Measurements from ENCODE around the gene GHDC. TPM values are rescaled to one million over a fixed set of nuclear protein-coding genes. Genes with fewer than 3 reads are reported as not detected.

The GHDC gene
- total RNA-seq, 1 experiment from 2014 or later = 8.9 TPM

GRCh38 chr17:42192189-42193126, 1.8 kb downstream of the GHDC start:
- Mint-ChIP-seq H3K27ac (ENCODE audit: low read depth, unreplicated experiment) (no peak overlapping the region), H3K27me3 (ENCODE audit: insufficient read depth, unreplicated experiment) (no peaks in the 10 kb centered on the region), H3K9me3 (ENCODE audit: unreplicated experiment) (no peaks in the 10 kb centered on the region), H3K4me3 (ENCODE audit: unreplicated experiment) (no peak overlapping the region), H3K36me3 (ENCODE audit: insufficient read depth, unreplicated experiment) (peaks cover 6% of the 10 kb centered on the region), H3K4me1 (ENCODE audit: insufficient read depth, unreplicated experiment) (peaks cover 15% of the 10 kb centered on the region)
- intact Hi-C loops (cut with micrococcal nuclease) = no loop called here
- POLR2A ChIA-PET = no interaction called here
- CTCF ChIA-PET = interaction anchor here (0.8 kb wide), 1 partner anchor 174 kb away, joined by 3 read pairs; no protein-coding TSS in a partner anchor
- no TSS peak for BruUV-seq (replicated peaks)
- no peak for DNase-seq (ENCODE audit: unreplicated experiment)
- TF ChIP-seq CTCF (IDR thresholded peaks at IDR 0.05; ENCODE audit: unreplicated experiment) = no peak

GRCh38 chr17:42191275-42191608, 3.1 kb downstream of the GHDC start:
- Mint-ChIP-seq H3K4me3 (ENCODE audit: unreplicated experiment) (no peak overlapping the region), H3K36me3 (ENCODE audit: insufficient read depth, unreplicated experiment) (peaks cover 6% of the 10 kb centered on the region), H3K4me1 (ENCODE audit: insufficient read depth, unreplicated experiment) (peaks cover 15% of the 10 kb centered on the region), H3K27me3 (ENCODE audit: insufficient read depth, unreplicated experiment) (no peaks in the 10 kb centered on the region), H3K27ac (ENCODE audit: low read depth, unreplicated experiment) (no peak overlapping the region), H3K9me3 (ENCODE audit: unreplicated experiment) (no peaks in the 10 kb centered on the region)
- ChIA-PET CTCF (no interaction called here), POLR2A (interaction anchor here (0.6 to 1.0 kb wide), 2 partner anchors 20 to 341 kb away, joined by 3 to 4 read pairs; no protein-coding TSS in a partner anchor)
- TF ChIP-seq CTCF (IDR thresholded peaks at IDR 0.05; ENCODE audit: unreplicated experiment) = no peak
- intact Hi-C loops (cut with micrococcal nuclease) = no loop called here
- DNase-seq (ENCODE audit: unreplicated experiment) = no peak
- no TSS peak for BruUV-seq (replicated peaks)

GRCh38 chr17:42190491-42191274, 3.6 kb downstream of the GHDC start:
- no peaks in the 10 kb centered on the region for H3K27me3 Mint-ChIP-seq (ENCODE audit: insufficient read depth, unreplicated experiment)
- intact Hi-C loops (cut with micrococcal nuclease) = no loop called here
- ChIA-PET POLR2A (interaction anchor here (0.6 to 1.0 kb wide), 2 partner anchors 21 to 342 kb away, joined by 3 to 4 read pairs; no protein-coding TSS in a partner anchor), CTCF (interaction anchor here (0.6 to 1.1 kb wide), 2 partner anchors 32 to 77 kb away, joined by 3 to 6 read pairs; no protein-coding TSS in a partner anchor)
- H3K9me3 Mint-ChIP-seq (ENCODE audit: unreplicated experiment) = no peaks in the 10 kb centered on the region
- H3K36me3 Mint-ChIP-seq (ENCODE audit: insufficient read depth, unreplicated experiment) = peaks cover 6% of the 10 kb centered on the region
- H3K4me1 Mint-ChIP-seq (ENCODE audit: insufficient read depth, unreplicated experiment) = peaks cover 15% of the 10 kb centered on the region
- no TSS peak for BruUV-seq (replicated peaks)
- H3K27ac Mint-ChIP-seq (ENCODE audit: low read depth, unreplicated experiment) = no peak overlapping the region
- no peak overlapping the region for H3K4me3 Mint-ChIP-seq (ENCODE audit: unreplicated experiment)
- TF ChIP-seq CTCF (IDR thresholded peaks at IDR 0.05; ENCODE audit: unreplicated experiment) = no peak
- DNase-seq (ENCODE audit: unreplicated experiment) = no peak

- Mint-ChIP-seq H3K4me1 (ENCODE audit: insufficient read depth, unreplicated experiment) (peaks cover 14% of the 10 kb centered on the region), H3K9me3 (ENCODE audit: unreplicated experiment) (no peaks in the 10 kb centered on the region), H3K27ac (ENCODE audit: low read depth, unreplicated experiment) (no peak overlapping the region), H3K27me3 (ENCODE audit: insufficient read depth, unreplicated experiment) (no peaks in the 10 kb centered on the region), H3K36me3 (ENCODE audit: insufficient read depth, unreplicated experiment) (peaks cover 5% of the 10 kb centered on the region), H3K4me3 (ENCODE audit: unreplicated experiment) (no peak overlapping the region)
- BruUV-seq (replicated peaks) = no TSS peak
- intact Hi-C loops (cut with micrococcal nuclease) = no loop called here
- ChIA-PET POLR2A (interaction anchor here (1.1 kb wide), 1 partner anchor 18 kb away, joined by 3 read pairs; no protein-coding TSS in a partner anchor), CTCF (interaction anchor here (0.6 kb wide), 1 partner anchor 78 kb away, joined by 3 read pairs; no protein-coding TSS in a partner anchor)
- TF ChIP-seq CTCF (IDR thresholded peaks at IDR 0.05; ENCODE audit: unreplicated experiment) = no peak
- no peak for DNase-seq (ENCODE audit: unreplicated experiment)
These were observed 4.7 kb downstream of the GHDC start for GRCh38 chr17:42189651-42189965.

All from MCF 10A (cell line).